IMR-90 (cell line): Measurements from ENCODE around the gene NCKAP5. TPM values are rescaled to one million over a fixed set of nuclear protein-coding genes. Genes with fewer than 3 reads are reported as not detected.
A peak's percentile ranks its signal among the peaks of the same experiment; 100 is the strongest.

ENCODE experiments used
- ATAC-seq: fragments of 200-7000 bp; cut with Tn5 transposase; 2 replicates; pipeline ENCODE4 v1.9.1; 2020; ENCODE audit warnings: low read depth, mild to moderate bottlenecking, moderate library complexity
- BruUV-seq: library from RNA; stranded (reverse); fragments of 400-500 nt; replicated peaks from 2 replicates; lab custom pipeline; 2021; lab: Mats Ljungman, UMichigan
- CTCF ChIA-PET: fragments of 300-600 bp; formaldehyde crosslinking; extraction: SDS; loops from one replicate; lab custom pipeline; 2021; ENCODE audit warnings: antibody characterized with exemption; lab: Yijun Ruan, JAX
- POLR2A ChIA-PET: fragments of 300-600 bp; sonication (Branson Sonifier 250); formaldehyde crosslinking; loops from one replicate; lab custom pipeline; 2022; ENCODE audit warnings: antibody characterized with exemption; ENCODE audit not compliant: unreplicated experiment; lab: Charles Lee
- DNase-seq: peaks from one replicate; pipeline ENCODE4 v3.0.0; 2013
- H2AFZ ChIP-seq: replicated peaks from 2 replicates; pipeline ENCODE3; 2013; ENCODE audit warnings: low read length, mild to moderate bottlenecking; ENCODE audit not compliant: poor library complexity
- H2AK5ac ChIP-seq: 2 replicates; pipeline ENCODE4 v1.6.1; 2013; ENCODE audit warnings: low read depth, low read length, inconsistent platforms
- H2AK9ac ChIP-seq: replicated peaks from 2 replicates; pipeline ENCODE3; 2013; ENCODE audit warnings: mild to moderate bottlenecking, low read depth, low read length, moderate library complexity; ENCODE audit not compliant: poor library complexity
- H2BK120ac ChIP-seq: 2 replicates; pipeline ENCODE4 v1.6.1; 2013; ENCODE audit warnings: low read depth, low read length, inconsistent platforms
- H2BK15ac ChIP-seq: 3 replicates; pipeline ENCODE4 v1.6.1; 2013; ENCODE audit warnings: low read depth, low read length, inconsistent platforms
- H2BK20ac ChIP-seq: 2 replicates; pipeline ENCODE4 v1.6.1; 2013; ENCODE audit warnings: low read depth, mild to moderate bottlenecking, inconsistent platforms, low read length, moderate library complexity
- H2BK5ac ChIP-seq: 2 replicates; pipeline ENCODE4 v1.6.1; 2013; ENCODE audit warnings: mild to moderate bottlenecking, low read depth, low read length, inconsistent platforms; ENCODE audit not compliant: poor library complexity, severe bottlenecking
- H3K14ac ChIP-seq: replicated peaks from 2 replicates; pipeline ENCODE4 v1.6.1; 2013; ENCODE audit warnings: low read depth, low read length, inconsistent platforms
- H3K18ac ChIP-seq: 2 replicates; pipeline ENCODE4 v1.6.1; 2013; ENCODE audit warnings: low read depth, low read length, control low read depth
- H3K23ac ChIP-seq: 2 replicates; pipeline ENCODE4 v1.6.1; 2013; ENCODE audit warnings: low read depth, low read length, inconsistent platforms
- H3K27ac ChIP-seq: 2 replicates; pipeline ENCODE4 v1.5.1; 2013; ENCODE audit warnings: mild to moderate bottlenecking, control low read depth, low read length; ENCODE audit not compliant: insufficient read depth
- H3K27me3 ChIP-seq: 2 replicates; pipeline ENCODE4 v1.6.1; 2013; ENCODE audit warnings: low read length; ENCODE audit not compliant: control insufficient read depth, insufficient read depth
- H3K36me3 ChIP-seq: 2 replicates; pipeline ENCODE4 v1.6.1; 2013; ENCODE audit warnings: low read length, mixed read lengths; ENCODE audit not compliant: control insufficient read depth, insufficient read depth
- H3K4ac ChIP-seq: 2 replicates; pipeline ENCODE4 v1.6.1; 2013; ENCODE audit warnings: low read depth, low read length, inconsistent platforms
- H3K4me1 ChIP-seq: 2 replicates; pipeline ENCODE4 v1.6.1; 2013; ENCODE audit warnings: low read length, mixed read lengths; ENCODE audit not compliant: control insufficient read depth, insufficient read depth
- H3K4me2 ChIP-seq: 2 replicates; pipeline ENCODE4 v1.6.1; 2013; ENCODE audit warnings: low read depth, mild to moderate bottlenecking, control low read depth, low read length, moderate library complexity
- H3K4me3 ChIP-seq: 2 replicates; pipeline ENCODE4 v1.5.1; 2013; ENCODE audit warnings: low read depth, mild to moderate bottlenecking, control low read depth, low read length, moderate library complexity; ENCODE audit not compliant: insufficient read depth
- H3K56ac ChIP-seq: 2 replicates; pipeline ENCODE4 v1.6.1; 2013; ENCODE audit warnings: low read length, inconsistent platforms; ENCODE audit not compliant: insufficient read depth; ENCODE audit errors: extremely low read depth
- H3K79me1 ChIP-seq, 2 experiments: 2 replicates each; pipeline ENCODE4 v1.6.1; 2013; ENCODE audit warnings: low read length in 2 of 2, inconsistent platforms in 1 of 2, low read depth in 1 of 2
- H3K9ac ChIP-seq: 2 replicates; pipeline ENCODE4 v1.6.1; 2013; ENCODE audit warnings: low read depth, low read length, control low read depth
- H3K9me1 ChIP-seq: 2 replicates; pipeline ENCODE4 v1.6.1; 2013; ENCODE audit warnings: low read length, inconsistent platforms; ENCODE audit not compliant: insufficient read depth
- H3K9me3 ChIP-seq: 2 replicates; pipeline ENCODE4 v1.6.1; 2013; ENCODE audit warnings: low read length; ENCODE audit not compliant: control insufficient read depth, insufficient read depth
- H4K20me1 ChIP-seq: 2 replicates; pipeline ENCODE4 v1.6.1; 2013; ENCODE audit warnings: low read length, inconsistent platforms; ENCODE audit not compliant: insufficient read depth
- H4K5ac ChIP-seq: 2 replicates; pipeline ENCODE4 v1.6.1; 2013; ENCODE audit warnings: mild to moderate bottlenecking, low read depth, low read length, control low read depth
- H4K8ac ChIP-seq, 2 experiments: 2 replicates each; pipeline ENCODE4 v1.6.1; 2013; ENCODE audit warnings: low read depth in 2 of 2, low read length in 2 of 2, control low read depth in 1 of 2, inconsistent platforms in 1 of 2
- H4K91ac ChIP-seq: 2 replicates; pipeline ENCODE4 v1.6.1; 2013; ENCODE audit warnings: low read depth, low read length, inconsistent platforms; ENCODE audit not compliant: insufficient read depth
- BHLHE40 ChIP-seq: fragments of 150-350 bp; IDR thresholded peaks from 2 replicates; pipeline ENCODE4 v1.6.1; 2016; ENCODE audit warnings: mild to moderate bottlenecking, low read depth, low read length
- ELK1 ChIP-seq: fragments of 150-350 bp; IDR thresholded peaks from 2 replicates; pipeline ENCODE4 v1.6.1; 2016; ENCODE audit warnings: low read depth, mild to moderate bottlenecking, low read length, moderate library complexity, borderline replicate concordance
- MAZ ChIP-seq: IDR thresholded peaks from 2 replicates; pipeline ENCODE4 v1.6.1; 2012; ENCODE audit warnings: low read depth, mild to moderate bottlenecking, low read length, improper control_type of control experiment, moderate library complexity, borderline replicate concordance
- RFX5 ChIP-seq: IDR thresholded peaks from 2 replicates; pipeline ENCODE4 v1.8.0; 2012; ENCODE audit warnings: low read depth, mild to moderate bottlenecking, low read length, moderate library complexity
- WGBS, 2 experiments: methylation state at CpG; one replicate each; pipeline versions ENCODE4 v1.1.5 to v1.1.7; 2013; ENCODE audit warnings: missing lambda C conversion rate in 2 of 2; ENCODE audit not compliant: insufficient read length in 1 of 2; ENCODE audit errors: extremely low coverage in 2 of 2; 5-methylcytosine and 5-hydroxymethylcytosine counted together
- dilution Hi-C: fragments of 300-500 bp; cut with HindIII; formaldehyde crosslinking; loops from one replicate; pipeline ENCODE4 v1.14.3; 2018; ENCODE audit warnings: low sequenced_read_pairs; ENCODE audit not compliant: unreplicated experiment
- in situ Hi-C: fragments of 300-500 bp; cut with MboI; formaldehyde crosslinking; loops from 3 replicates; pipeline ENCODE4 v1.14.3; 2019; ENCODE audit warnings: low sequenced_read_pairs, inconsistent platforms, mixed read lengths
- intact Hi-C: fragments of 100-400 bp; cut with micrococcal nuclease; formaldehyde crosslinking; loops from 2 replicates; pipeline ENCODE4 v1.10.0; 2022
- polyA plus RNA-seq, 3 experiments: library from polyadenylated mRNA; depleted of rRNA; stranded (reverse); fragments of >200 nt; gene quantifications; 2 replicates each; pipeline ENCODE4 v1.2.3, GENCODE V29; 2012; ENCODE audit warnings: low replicate concordance in 1 of 3
- total RNA-seq: library from RNA; depleted of rRNA; stranded (reverse); fragments of >200 nt; gene quantifications from 2 replicates; pipeline ENCODE4 v1.2.3, GENCODE V29; 2012

The NCKAP5 gene
- total and polyA plus RNA-seq, 2 of the 4 experiments (the other 2 are of a cell fraction): 2.7 to 3.9 TPM

- BruUV-seq: no TSS peak
- ATAC-seq (no peak), DNase-seq (peak; percentile 9)
- no CpG with 5 or more reads among the region's 3 CpGs for WGBS, 2 experiments
- in situ Hi-C loops: no loop called here
- Histone ChIP-seq H3K18ac (no peak overlapping the region), H3K56ac (no peak overlapping the region), H3K9me3 (no peaks in the 10 kb centered on the region), H2BK20ac (no peak overlapping the region), H3K14ac (no peak overlapping the region), H3K27me3 (no peaks in the 10 kb centered on the region), H3K9me1 (peaks cover 7% of the 10 kb centered on the region; the same call in 1 of the 2 replicates), H4K20me1 (peaks cover 9% of the 10 kb centered on the region; the same call in 1 of the 2 replicates), H2BK5ac (no peak overlapping the region), H3K79me1 (peaks cover 0 to 45% of the 10 kb centered on the region in 2 experiments; a peak in 2 of 4 replicates), H2AK9ac (no peak overlapping the region), H3K4me3 (no peak overlapping the region), H2AK5ac (no peak overlapping the region), H4K91ac (no peak overlapping the region), H3K27ac (no peak overlapping the region), H3K4me2 (no peak overlapping the region), H3K9ac (no peak overlapping the region), H3K4ac (no peak overlapping the region), H4K5ac (no peak overlapping the region), H3K23ac (no peak overlapping the region), H2BK120ac (no peak overlapping the region), H2AFZ (no peak overlapping the region), H4K8ac (no peak overlapping the region), H2BK15ac (no peak overlapping the region), H3K4me1 (peaks cover 2% of the 10 kb centered on the region), H3K36me3 (peaks cover 3% of the 10 kb centered on the region; the same call in 1 of the 2 replicates)
- ChIA-PET CTCF (no interaction called here), POLR2A (no interaction called here)
- dilution Hi-C loops: no loop called here
- intact Hi-C loops: no loop called here
- TF ChIP-seq ELK1 (no peak), MAZ (no peak), RFX5 (0 out of 2 replicates have a peak, but pooled peaks have one; percentile 45), BHLHE40 (no peak)
Measured at GRCh38 chr2:133092571-133092970, 475.7 kb downstream of the NCKAP5 start.
